IMR-90 (cell line): ENCODE measurements around the gene DDX4. TPM values are rescaled to one million over a fixed set of nuclear protein-coding genes. Genes with fewer than 3 reads are reported as not detected.

ENCODE experiments used
- ATAC-seq: fragments of 200-7000 bp; cut with Tn5 transposase; 2 replicates; pipeline ENCODE4 v1.9.1; 2020; ENCODE audit warnings: low read depth, mild to moderate bottlenecking, moderate library complexity
- BruUV-seq: library from RNA; stranded (reverse); fragments of 400-500 nt; replicated peaks from 2 replicates; lab custom pipeline; 2021; lab: Mats Ljungman, UMichigan
- CTCF ChIA-PET: fragments of 300-600 bp; formaldehyde crosslinking; extraction: SDS; loops from one replicate; lab custom pipeline; 2021; ENCODE audit warnings: antibody characterized with exemption; lab: Yijun Ruan, JAX
- POLR2A ChIA-PET: fragments of 300-600 bp; sonication (Branson Sonifier 250); formaldehyde crosslinking; loops from one replicate; lab custom pipeline; 2022; ENCODE audit warnings: antibody characterized with exemption; ENCODE audit not compliant: unreplicated experiment; lab: Charles Lee
- DNase-seq: peaks from one replicate; pipeline ENCODE4 v3.0.0; 2013
- H2AFZ ChIP-seq: replicated peaks from 2 replicates; pipeline ENCODE3; 2013; ENCODE audit warnings: low read length, mild to moderate bottlenecking; ENCODE audit not compliant: poor library complexity
- H2AK5ac ChIP-seq: 2 replicates; pipeline ENCODE4 v1.6.1; 2013; ENCODE audit warnings: low read depth, low read length, inconsistent platforms
- H2AK9ac ChIP-seq: replicated peaks from 2 replicates; pipeline ENCODE3; 2013; ENCODE audit warnings: mild to moderate bottlenecking, low read depth, low read length, moderate library complexity; ENCODE audit not compliant: poor library complexity
- H2BK120ac ChIP-seq: 2 replicates; pipeline ENCODE4 v1.6.1; 2013; ENCODE audit warnings: low read depth, low read length, inconsistent platforms
- H2BK15ac ChIP-seq: 3 replicates; pipeline ENCODE4 v1.6.1; 2013; ENCODE audit warnings: low read depth, low read length, inconsistent platforms
- H2BK20ac ChIP-seq: 2 replicates; pipeline ENCODE4 v1.6.1; 2013; ENCODE audit warnings: low read depth, mild to moderate bottlenecking, inconsistent platforms, low read length, moderate library complexity
- H2BK5ac ChIP-seq: 2 replicates; pipeline ENCODE4 v1.6.1; 2013; ENCODE audit warnings: mild to moderate bottlenecking, low read depth, low read length, inconsistent platforms; ENCODE audit not compliant: poor library complexity, severe bottlenecking
- H3K14ac ChIP-seq: replicated peaks from 2 replicates; pipeline ENCODE4 v1.6.1; 2013; ENCODE audit warnings: low read depth, low read length, inconsistent platforms
- H3K18ac ChIP-seq: 2 replicates; pipeline ENCODE4 v1.6.1; 2013; ENCODE audit warnings: low read depth, low read length, control low read depth
- H3K23ac ChIP-seq: 2 replicates; pipeline ENCODE4 v1.6.1; 2013; ENCODE audit warnings: low read depth, low read length, inconsistent platforms
- H3K27ac ChIP-seq: 2 replicates; pipeline ENCODE4 v1.5.1; 2013; ENCODE audit warnings: mild to moderate bottlenecking, control low read depth, low read length; ENCODE audit not compliant: insufficient read depth
- H3K27me3 ChIP-seq: 2 replicates; pipeline ENCODE4 v1.6.1; 2013; ENCODE audit warnings: low read length; ENCODE audit not compliant: control insufficient read depth, insufficient read depth
- H3K36me3 ChIP-seq: 2 replicates; pipeline ENCODE4 v1.6.1; 2013; ENCODE audit warnings: low read length, mixed read lengths; ENCODE audit not compliant: control insufficient read depth, insufficient read depth
- H3K4ac ChIP-seq: 2 replicates; pipeline ENCODE4 v1.6.1; 2013; ENCODE audit warnings: low read depth, low read length, inconsistent platforms
- H3K4me1 ChIP-seq: 2 replicates; pipeline ENCODE4 v1.6.1; 2013; ENCODE audit warnings: low read length, mixed read lengths; ENCODE audit not compliant: control insufficient read depth, insufficient read depth
- H3K4me2 ChIP-seq: 2 replicates; pipeline ENCODE4 v1.6.1; 2013; ENCODE audit warnings: low read depth, mild to moderate bottlenecking, control low read depth, low read length, moderate library complexity
- H3K4me3 ChIP-seq: 2 replicates; pipeline ENCODE4 v1.5.1; 2013; ENCODE audit warnings: low read depth, mild to moderate bottlenecking, control low read depth, low read length, moderate library complexity; ENCODE audit not compliant: insufficient read depth
- H3K56ac ChIP-seq: 2 replicates; pipeline ENCODE4 v1.6.1; 2013; ENCODE audit warnings: low read length, inconsistent platforms; ENCODE audit not compliant: insufficient read depth; ENCODE audit errors: extremely low read depth
- H3K79me1 ChIP-seq, 2 experiments: 2 replicates each; pipeline ENCODE4 v1.6.1; 2013; ENCODE audit warnings: low read length in 2 of 2, inconsistent platforms in 1 of 2, low read depth in 1 of 2
- H3K9ac ChIP-seq: 2 replicates; pipeline ENCODE4 v1.6.1; 2013; ENCODE audit warnings: low read depth, low read length, control low read depth
- H3K9me1 ChIP-seq: 2 replicates; pipeline ENCODE4 v1.6.1; 2013; ENCODE audit warnings: low read length, inconsistent platforms; ENCODE audit not compliant: insufficient read depth
- H3K9me3 ChIP-seq: 2 replicates; pipeline ENCODE4 v1.6.1; 2013; ENCODE audit warnings: low read length; ENCODE audit not compliant: control insufficient read depth, insufficient read depth
- H4K20me1 ChIP-seq: 2 replicates; pipeline ENCODE4 v1.6.1; 2013; ENCODE audit warnings: low read length, inconsistent platforms; ENCODE audit not compliant: insufficient read depth
- H4K5ac ChIP-seq: 2 replicates; pipeline ENCODE4 v1.6.1; 2013; ENCODE audit warnings: mild to moderate bottlenecking, low read depth, low read length, control low read depth
- H4K8ac ChIP-seq, 2 experiments: 2 replicates each; pipeline ENCODE4 v1.6.1; 2013; ENCODE audit warnings: low read depth in 2 of 2, low read length in 2 of 2, control low read depth in 1 of 2, inconsistent platforms in 1 of 2
- H4K91ac ChIP-seq: 2 replicates; pipeline ENCODE4 v1.6.1; 2013; ENCODE audit warnings: low read depth, low read length, inconsistent platforms; ENCODE audit not compliant: insufficient read depth
- BHLHE40 ChIP-seq: fragments of 150-350 bp; IDR thresholded peaks from 2 replicates; pipeline ENCODE4 v1.6.1; 2016; ENCODE audit warnings: mild to moderate bottlenecking, low read depth, low read length
- CHD1 ChIP-seq: IDR thresholded peaks from 2 replicates; pipeline ENCODE4 v1.6.1; 2012; ENCODE audit warnings: low read depth, low read length, improper control_type of control experiment
- FOS ChIP-seq: fragments of 150-350 bp; IDR thresholded peaks from 2 replicates; pipeline ENCODE4 v1.6.1; 2016; ENCODE audit warnings: low read depth, low read length
- MAFK ChIP-seq: IDR thresholded peaks from 2 replicates; pipeline ENCODE4 v1.6.1; 2012; ENCODE audit warnings: low read depth, low read length, improper control_type of control experiment
- MAZ ChIP-seq: IDR thresholded peaks from 2 replicates; pipeline ENCODE4 v1.6.1; 2012; ENCODE audit warnings: low read depth, mild to moderate bottlenecking, low read length, improper control_type of control experiment, moderate library complexity, borderline replicate concordance
- NFE2L2 ChIP-seq: fragments of 150-350 bp; IDR thresholded peaks from 2 replicates; pipeline ENCODE4 v1.6.1; 2016; ENCODE audit warnings: low read depth, mild to moderate bottlenecking, low read length
- POLR2A ChIP-seq: IDR thresholded peaks from 2 replicates; pipeline ENCODE4 v1.6.1; 2012; ENCODE audit warnings: mild to moderate bottlenecking, low read depth, low read length
- RFX5 ChIP-seq: IDR thresholded peaks from 2 replicates; pipeline ENCODE4 v1.8.0; 2012; ENCODE audit warnings: low read depth, mild to moderate bottlenecking, low read length, moderate library complexity
- WGBS, 2 experiments: methylation state at CpG; one replicate each; pipeline versions ENCODE4 v1.1.5 to v1.1.7; 2013; ENCODE audit warnings: missing lambda C conversion rate in 2 of 2; ENCODE audit not compliant: insufficient read length in 1 of 2; ENCODE audit errors: extremely low coverage in 2 of 2; 5-methylcytosine and 5-hydroxymethylcytosine counted together
- dilution Hi-C: fragments of 300-500 bp; cut with HindIII; formaldehyde crosslinking; loops from one replicate; pipeline ENCODE4 v1.14.3; 2018; ENCODE audit warnings: low sequenced_read_pairs; ENCODE audit not compliant: unreplicated experiment
- in situ Hi-C: fragments of 300-500 bp; cut with MboI; formaldehyde crosslinking; loops from 3 replicates; pipeline ENCODE4 v1.14.3; 2019; ENCODE audit warnings: low sequenced_read_pairs, inconsistent platforms, mixed read lengths
- intact Hi-C: fragments of 100-400 bp; cut with micrococcal nuclease; formaldehyde crosslinking; loops from 2 replicates; pipeline ENCODE4 v1.10.0; 2022
- polyA plus RNA-seq, 3 experiments: library from polyadenylated mRNA; depleted of rRNA; stranded (reverse); fragments of >200 nt; gene quantifications; 2 replicates each; pipeline ENCODE4 v1.2.3, GENCODE V29; 2012; ENCODE audit warnings: low replicate concordance in 1 of 3
- total RNA-seq: library from RNA; depleted of rRNA; stranded (reverse); fragments of >200 nt; gene quantifications from 2 replicates; pipeline ENCODE4 v1.2.3, GENCODE V29; 2012
- TF ChIP-seq, protein P1 (sequence below): fragments of 150-350 bp; IDR thresholded peaks from 2 replicates; pipeline ENCODE4 v1.6.1; 2017; ENCODE audit warnings: mild to moderate bottlenecking, antibody characterized with exemption, low read length, low read depth

DDX4 gene
- total and polyA plus RNA-seq, 2 of the 4 experiments (the other 2 are of a cell fraction) = not detected

DNA sequence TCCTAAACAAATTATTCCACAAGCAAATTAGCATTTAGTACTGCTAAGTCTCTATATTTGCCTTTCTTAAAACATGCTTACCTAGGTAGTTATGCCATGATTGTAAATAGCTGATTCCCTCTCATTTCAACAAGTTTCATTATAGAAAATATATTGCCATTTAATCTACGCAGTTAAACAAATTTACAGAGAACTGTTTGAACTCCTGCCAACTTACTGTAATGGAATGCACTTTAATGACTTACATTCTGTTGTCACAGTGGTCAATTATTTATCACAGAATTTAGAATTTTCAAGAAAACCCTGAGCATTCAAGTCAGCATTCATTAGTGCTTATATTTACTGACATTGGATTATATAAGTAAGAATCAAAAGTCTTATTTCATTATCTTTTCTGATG lies 45.4 kb upstream of the DDX4 start:
- peaks cover 0 to 5% of the 10 kb centered on the region in 2 experiments; a peak in 1 of 4 replicates for H3K79me1 ChIP-seq
- peaks cover 3% of the 10 kb centered on the region; the same call in 1 of the 2 replicates for H4K20me1 ChIP-seq
- no TSS peak for BruUV-seq
- ATAC-seq = no peak
- no peak overlapping the region for H3K56ac ChIP-seq
- no peak overlapping the region for H2AK9ac ChIP-seq
- H3K27ac ChIP-seq = no peak overlapping the region
- no peak overlapping the region for H3K4ac ChIP-seq
- no peaks in the 10 kb centered on the region for H3K36me3 ChIP-seq
- dilution Hi-C loops (no loop called here), in situ Hi-C loops (no loop called here), intact Hi-C loops (loop anchor here (5.0 kb wide), 3 partner anchors 270 to 520 kb away; partner anchors contain the start of gene CDC20B)
- no peak overlapping the region for H3K14ac ChIP-seq
- no peak overlapping the region for H2AFZ ChIP-seq
- H2AK5ac ChIP-seq = no peak overlapping the region
- no peak overlapping the region for H2BK20ac ChIP-seq
- no peaks in the 10 kb centered on the region for H3K9me1 ChIP-seq
- no peaks in the 10 kb centered on the region for H3K9me3 ChIP-seq
- H2BK5ac ChIP-seq = no peak overlapping the region
- no peak overlapping the region for H4K8ac ChIP-seq
- no peak overlapping the region for H3K23ac ChIP-seq
- no peak overlapping the region for H2BK120ac ChIP-seq
- CTCF ChIA-PET = interaction anchor here (0.7 to 1.5 kb wide), 7 partner anchors 14 to 325 kb away, joined by 3 to 4 read pairs (median 3); no protein-coding TSS in a partner anchor
- H3K4me2 ChIP-seq = no peak overlapping the region
- TF ChIP-seq, protein P1, sequence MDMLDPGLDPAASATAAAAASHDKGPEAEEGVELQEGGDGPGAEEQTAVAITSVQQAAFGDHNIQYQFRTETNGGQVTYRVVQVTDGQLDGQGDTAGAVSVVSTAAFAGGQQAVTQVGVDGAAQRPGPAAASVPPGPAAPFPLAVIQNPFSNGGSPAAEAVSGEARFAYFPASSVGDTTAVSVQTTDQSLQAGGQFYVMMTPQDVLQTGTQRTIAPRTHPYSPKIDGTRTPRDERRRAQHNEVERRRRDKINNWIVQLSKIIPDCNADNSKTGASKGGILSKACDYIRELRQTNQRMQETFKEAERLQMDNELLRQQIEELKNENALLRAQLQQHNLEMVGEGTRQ = no peak
- TF ChIP-seq MAFK (no peak), MAZ (no peak), POLR2A (no peak), FOS (no peak), CHD1 (no peak), NFE2L2 (no peak), RFX5 (no peak), BHLHE40 (no peak)
- no peak overlapping the region for H3K9ac ChIP-seq
- H3K18ac ChIP-seq = no peak overlapping the region
- H3K4me3 ChIP-seq = no peak overlapping the region
- no peaks in the 10 kb centered on the region for H3K27me3 ChIP-seq
- H3K4me1 ChIP-seq = no peaks in the 10 kb centered on the region; the same call in 1 of the 2 replicates
- H2BK15ac ChIP-seq = no peak overlapping the region
- no peak for DNase-seq
- no CpG with 5 or more reads among the region's 1 CpG for WGBS, 2 experiments
- H4K91ac ChIP-seq = no peak overlapping the region
- H4K5ac ChIP-seq = no peak overlapping the region
- POLR2A ChIA-PET = no interaction called here
